Osteoblast (primary cell): ENCODE measurements around the gene ATAD3C. TPM values are rescaled to one million over a fixed set of nuclear protein-coding genes. Genes with fewer than 3 reads are reported as not detected.
A peak's percentile ranks its signal among the peaks of the same experiment; 100 is the strongest.

Experiments used
- DNase-seq: peaks from one replicate; pipeline ENCODE4 v3.0.0; 2011; ENCODE audit warnings: low spot score, mixed read lengths; ENCODE audit not compliant: insufficient read length; ENCODE audit errors: missing footprints
- H2AFZ ChIP-seq: 2 replicates; pipeline ENCODE4 v1.6.0; 2011; ENCODE audit warnings: mild to moderate bottlenecking, low read length
- H3K27ac ChIP-seq: 2 replicates; pipeline ENCODE4 v1.5.1; 2011; ENCODE audit warnings: mild to moderate bottlenecking, low read depth, low read length, moderate library complexity
- H3K27me3 ChIP-seq: 2 replicates; pipeline ENCODE4 v1.6.0; 2012; ENCODE audit warnings: mild to moderate bottlenecking, control low read depth, inconsistent platforms, low read length, moderate library complexity; ENCODE audit not compliant: insufficient read depth
- H3K36me3 ChIP-seq: 2 replicates; pipeline ENCODE4 v1.5.1; 2011; ENCODE audit warnings: mild to moderate bottlenecking, low read length, control low read depth, moderate library complexity; ENCODE audit not compliant: insufficient read depth
- H3K4me1 ChIP-seq: 2 replicates; pipeline ENCODE4 v1.5.1; 2011; ENCODE audit warnings: mild to moderate bottlenecking, low read length, control low read depth, moderate library complexity; ENCODE audit not compliant: insufficient read depth
- H3K4me2 ChIP-seq: 2 replicates; pipeline ENCODE4 v1.6.0; 2011; ENCODE audit warnings: mild to moderate bottlenecking, low read length; ENCODE audit not compliant: insufficient read depth
- H3K4me3 ChIP-seq: fragments of 200-600 bp; sonication (generic); 3 replicates; pipeline ENCODE4 v1.5.1; 2012; ENCODE audit warnings: mild to moderate bottlenecking, low read length, inconsistent platforms; ENCODE audit not compliant: insufficient read depth
- H3K79me2 ChIP-seq: 2 replicates; pipeline ENCODE4 v1.6.0; 2012; ENCODE audit warnings: mild to moderate bottlenecking, low read length, control low read depth, inconsistent platforms; ENCODE audit not compliant: insufficient read depth
- H3K9me3 ChIP-seq: 2 replicates; pipeline ENCODE4 v1.5.1; 2011; ENCODE audit warnings: low read depth, low read length, control low read depth
- H4K20me1 ChIP-seq: 2 replicates; pipeline ENCODE4 v1.6.0; 2012; ENCODE audit warnings: mild to moderate bottlenecking, low read length, control low read depth; ENCODE audit not compliant: insufficient read depth
- CTCF ChIP-seq: IDR thresholded peaks from 2 replicates; pipeline ENCODE4 v1.5.1; 2011; ENCODE audit warnings: mild to moderate bottlenecking, low read depth, low read length, moderate library complexity; ENCODE audit errors: extremely low read depth
- total RNA-seq: library from RNA; depleted of rRNA; stranded (reverse); fragments of >200 nt; gene quantifications from 2 replicates; pipeline ENCODE4 v1.2.3, GENCODE V29; 2012

Gene ATAD3C
- total RNA-seq, 1 donor, result under 0.01 TPM

GRCh38 chr1:1422465-1423244 is 26.8 kb upstream of the ATAD3C start:
- Histone ChIP-seq H3K27ac (no peak overlapping the region), H2AFZ (peak overlapping the region; percentile 51), H3K4me3 (no peak overlapping the region), H3K9me3 (no peaks in the 10 kb centered on the region), H3K4me2 (peak overlapping the region; percentile 20), H3K36me3 (no peaks in the 10 kb centered on the region), H4K20me1 (no peaks in the 10 kb centered on the region), H3K27me3 (no peaks in the 10 kb centered on the region), H3K4me1 (peaks cover 7% of the 10 kb centered on the region), H3K79me2 (no peaks in the 10 kb centered on the region)
- peak; percentile 94 for DNase-seq
- TF ChIP-seq CTCF, result no peak

- no peak overlapping the region for H3K4me3 ChIP-seq
- H3K9me3 ChIP-seq, result no peaks in the 10 kb centered on the region
- no peak for TF ChIP-seq CTCF
- H4K20me1 ChIP-seq, result no peaks in the 10 kb centered on the region
- peaks cover 7% of the 10 kb centered on the region for H3K4me1 ChIP-seq
- H2AFZ ChIP-seq, result no peak overlapping the region
- no peak overlapping the region for H3K27ac ChIP-seq
- no peaks in the 10 kb centered on the region for H3K36me3 ChIP-seq
- peak overlapping the region; percentile 20 for H3K4me2 ChIP-seq
- H3K79me2 ChIP-seq, result no peaks in the 10 kb centered on the region
- H3K27me3 ChIP-seq, result no peaks in the 10 kb centered on the region
- peak; percentile 84 for DNase-seq
These were observed 26.3 kb upstream of the ATAD3C start for GRCh38 chr1:1423245-1423597.

- H3K27me3 ChIP-seq, result no peaks in the 10 kb centered on the region
- H2AFZ ChIP-seq, result no peak overlapping the region
- no peaks in the 10 kb centered on the region for H4K20me1 ChIP-seq
- no peak overlapping the region for H3K27ac ChIP-seq
- DNase-seq, result peak; percentile 41
- H3K79me2 ChIP-seq, result no peaks in the 10 kb centered on the region
- H3K36me3 ChIP-seq, result no peaks in the 10 kb centered on the region
- H3K4me2 ChIP-seq, result no peak overlapping the region
- H3K4me1 ChIP-seq, result peaks cover 7% of the 10 kb centered on the region
- H3K9me3 ChIP-seq, result no peaks in the 10 kb centered on the region
- TF ChIP-seq CTCF, result no peak
- no peak overlapping the region for H3K4me3 ChIP-seq
These were observed 24.8 kb upstream of the ATAD3C start for GRCh38 chr1:1424707-1425106.

- H2AFZ ChIP-seq, result no peak overlapping the region
- H3K4me1 ChIP-seq, result peaks cover 13% of the 10 kb centered on the region
- no peaks in the 10 kb centered on the region for H3K9me3 ChIP-seq
- H3K27ac ChIP-seq, result no peak overlapping the region
- no peak for DNase-seq
- no peaks in the 10 kb centered on the region for H4K20me1 ChIP-seq
- H3K36me3 ChIP-seq, result no peaks in the 10 kb centered on the region
- no peak for TF ChIP-seq CTCF
- H3K4me3 ChIP-seq, result no peak overlapping the region
- H3K79me2 ChIP-seq, result no peaks in the 10 kb centered on the region
- H3K27me3 ChIP-seq, result no peaks in the 10 kb centered on the region
- H3K4me2 ChIP-seq, result no peak overlapping the region
These were observed 24.1 kb upstream of the ATAD3C start for GRCh38 chr1:1425426-1425752.
